Measurements from ENCODE around the gene CCT4.

The CCT4 gene

DNA sequence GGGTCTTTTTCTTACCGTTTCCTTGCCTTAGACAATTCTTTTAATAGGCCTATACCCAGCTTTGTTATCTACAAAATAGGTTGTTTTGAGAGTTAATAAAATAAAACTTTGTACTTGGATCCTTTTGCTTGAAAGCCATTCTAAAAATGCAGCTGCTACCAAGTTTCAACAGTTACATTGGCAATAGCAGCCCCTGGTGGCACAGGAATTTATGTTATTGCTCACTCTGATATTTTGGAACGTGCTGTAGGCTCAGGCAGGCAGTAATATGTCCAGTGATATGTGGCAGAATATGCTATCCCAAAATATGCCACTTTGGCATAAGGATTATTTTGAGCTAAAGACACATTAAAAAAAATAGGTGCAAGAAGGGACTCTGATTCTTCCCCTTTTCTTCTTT lies 10.4 kb upstream of the CCT4 start:
- TF ChIP-seq, protein P1, sequence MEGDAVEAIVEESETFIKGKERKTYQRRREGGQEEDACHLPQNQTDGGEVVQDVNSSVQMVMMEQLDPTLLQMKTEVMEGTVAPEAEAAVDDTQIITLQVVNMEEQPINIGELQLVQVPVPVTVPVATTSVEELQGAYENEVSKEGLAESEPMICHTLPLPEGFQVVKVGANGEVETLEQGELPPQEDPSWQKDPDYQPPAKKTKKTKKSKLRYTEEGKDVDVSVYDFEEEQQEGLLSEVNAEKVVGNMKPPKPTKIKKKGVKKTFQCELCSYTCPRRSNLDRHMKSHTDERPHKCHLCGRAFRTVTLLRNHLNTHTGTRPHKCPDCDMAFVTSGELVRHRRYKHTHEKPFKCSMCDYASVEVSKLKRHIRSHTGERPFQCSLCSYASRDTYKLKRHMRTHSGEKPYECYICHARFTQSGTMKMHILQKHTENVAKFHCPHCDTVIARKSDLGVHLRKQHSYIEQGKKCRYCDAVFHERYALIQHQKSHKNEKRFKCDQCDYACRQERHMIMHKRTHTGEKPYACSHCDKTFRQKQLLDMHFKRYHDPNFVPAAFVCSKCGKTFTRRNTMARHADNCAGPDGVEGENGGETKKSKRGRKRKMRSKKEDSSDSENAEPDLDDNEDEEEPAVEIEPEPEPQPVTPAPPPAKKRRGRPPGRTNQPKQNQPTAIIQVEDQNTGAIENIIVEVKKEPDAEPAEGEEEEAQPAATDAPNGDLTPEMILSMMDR (IDR thresholded peaks at IDR 0.05) = peak; percentile 41; the same call in 1 of the 2 replicates

DNA sequence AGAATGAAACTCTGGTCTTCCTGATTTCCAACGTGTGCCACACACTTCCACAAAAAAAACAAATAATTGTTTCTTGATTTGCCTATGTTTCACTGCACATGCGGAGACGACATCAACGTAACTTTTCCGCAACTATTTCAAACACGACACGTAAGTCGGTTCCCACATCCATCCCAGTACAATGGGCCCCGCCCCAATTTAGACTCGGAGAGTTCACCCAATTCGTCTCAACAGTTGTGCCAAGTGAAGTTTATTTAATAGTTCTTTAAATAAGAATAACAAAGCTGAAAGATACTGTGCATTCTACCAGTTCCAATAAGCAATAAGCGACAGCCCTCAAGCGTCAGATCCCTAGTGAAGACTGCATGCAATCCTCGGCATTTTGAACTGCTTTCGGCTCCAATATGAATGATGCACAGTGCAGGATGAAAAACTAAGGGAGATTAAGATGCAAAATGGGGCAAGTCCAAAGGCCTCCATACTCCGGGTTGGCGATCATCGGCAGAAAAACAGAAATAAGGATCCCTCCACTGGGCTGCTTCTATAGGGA lies 664 bp downstream of the CCT4 start:
- TF ChIP-seq, protein P1 (IDR thresholded peaks at IDR 0.05) = no peak

DNA sequence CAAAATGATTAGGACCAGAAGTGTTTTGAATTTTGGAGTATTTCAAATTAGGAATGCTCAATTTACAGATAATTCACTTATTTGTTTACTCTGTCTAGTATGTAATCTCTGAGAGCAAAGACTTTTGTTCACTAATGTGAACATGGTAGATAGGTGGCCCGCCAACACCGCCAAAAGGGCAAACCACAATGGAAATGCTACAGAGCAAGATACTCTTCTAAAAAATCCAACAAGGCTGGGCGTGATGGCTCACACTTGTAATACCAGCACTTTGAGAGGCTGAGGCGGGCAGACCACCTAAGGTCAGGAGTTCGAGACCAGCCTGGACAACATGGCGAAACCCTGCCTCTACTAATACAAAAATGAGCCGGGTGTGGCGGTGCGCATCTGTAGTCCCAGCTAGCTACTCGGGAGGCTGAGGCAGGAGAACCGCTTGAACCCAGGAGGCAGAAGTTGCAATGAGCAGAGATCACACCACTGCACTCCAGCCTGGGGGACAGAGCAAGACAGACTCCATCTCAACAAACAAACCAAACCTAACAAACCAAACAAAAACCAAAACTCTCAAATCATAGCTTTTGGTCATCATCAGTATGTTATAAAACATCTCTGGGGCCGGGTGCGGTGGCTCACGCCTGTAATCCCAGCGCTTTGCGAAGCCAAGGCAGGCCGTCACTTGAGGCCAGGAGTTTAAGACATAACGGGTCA lies 2.4 kb downstream of the CCT4 start:
- TF ChIP-seq, protein P1 (IDR thresholded peaks at IDR 0.05) = no peak

DNA sequence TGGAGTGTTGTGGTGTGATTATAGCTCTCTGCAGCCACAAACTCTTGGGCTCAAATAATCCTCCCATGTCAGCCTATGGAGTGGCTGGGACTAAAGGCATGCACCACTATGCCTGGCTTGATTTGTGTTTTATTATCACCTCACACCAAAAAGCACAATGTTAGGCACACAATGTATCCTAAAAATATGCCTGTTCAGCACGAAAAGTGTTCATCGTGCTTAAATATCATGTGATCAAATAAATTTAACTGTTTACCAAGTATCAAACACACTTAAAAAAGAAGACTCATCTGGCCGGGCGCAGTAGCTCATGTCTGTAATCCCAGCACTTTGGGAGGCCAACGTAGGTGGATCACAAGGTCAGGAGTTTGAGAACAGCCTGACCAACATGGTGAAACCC lies 5.6 kb downstream of the CCT4 start:
- TF ChIP-seq, protein P1 (IDR thresholded peaks at IDR 0.05) = no peak

DNA sequence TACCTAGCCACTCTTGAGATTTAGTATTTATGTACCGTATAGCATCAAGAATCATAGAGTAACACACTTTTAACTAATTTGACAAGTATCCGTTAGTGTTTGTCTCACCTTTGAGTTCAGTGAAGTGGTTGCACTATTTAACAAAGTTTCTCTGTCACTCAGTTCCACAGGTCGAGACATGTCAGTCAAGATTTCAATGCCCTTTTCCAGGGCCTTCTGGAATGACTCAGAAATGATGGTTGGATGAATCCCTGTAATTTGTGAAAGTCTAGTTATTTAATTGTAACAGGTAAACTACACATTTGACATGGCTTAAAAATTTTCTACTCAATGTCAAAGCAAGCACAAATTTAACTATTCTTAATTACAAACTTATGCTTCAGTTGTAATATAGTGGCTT lies 9.7 kb downstream of the CCT4 start:
- TF ChIP-seq, protein P1 (IDR thresholded peaks at IDR 0.05) = no peak

DNA sequence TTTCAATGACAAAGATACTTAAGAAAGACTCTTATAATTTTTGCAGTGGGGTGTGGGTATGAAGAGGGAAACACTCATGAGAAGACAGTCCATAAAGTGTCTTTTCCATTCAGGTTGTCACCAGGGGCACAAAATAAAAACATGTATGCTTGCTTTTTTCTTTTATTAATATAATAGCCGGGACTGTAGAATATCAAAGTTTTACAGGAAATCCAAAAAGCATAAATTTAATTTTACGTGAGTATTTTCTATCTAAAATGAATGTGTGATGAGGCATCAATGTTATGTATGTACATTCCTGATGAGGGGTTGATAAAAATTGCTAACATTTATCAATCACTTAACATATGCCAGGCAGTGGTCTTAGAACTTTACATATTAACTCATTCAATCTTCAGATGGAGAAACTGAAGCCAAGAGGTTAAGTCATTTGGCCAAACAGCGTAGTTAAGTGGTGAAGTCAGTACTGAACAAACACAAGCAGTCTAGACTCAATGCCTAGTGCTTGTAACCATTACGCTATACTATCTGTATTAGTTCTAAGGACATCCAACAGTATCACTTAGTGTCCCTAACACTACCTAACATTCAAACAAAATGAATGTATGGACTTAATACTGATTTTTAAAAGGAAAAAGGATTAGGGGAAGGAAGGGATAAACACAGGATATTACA lies 10.7 kb downstream of the CCT4 start:
- TF ChIP-seq, protein P1 (IDR thresholded peaks at IDR 0.05) = no peak

DNA sequence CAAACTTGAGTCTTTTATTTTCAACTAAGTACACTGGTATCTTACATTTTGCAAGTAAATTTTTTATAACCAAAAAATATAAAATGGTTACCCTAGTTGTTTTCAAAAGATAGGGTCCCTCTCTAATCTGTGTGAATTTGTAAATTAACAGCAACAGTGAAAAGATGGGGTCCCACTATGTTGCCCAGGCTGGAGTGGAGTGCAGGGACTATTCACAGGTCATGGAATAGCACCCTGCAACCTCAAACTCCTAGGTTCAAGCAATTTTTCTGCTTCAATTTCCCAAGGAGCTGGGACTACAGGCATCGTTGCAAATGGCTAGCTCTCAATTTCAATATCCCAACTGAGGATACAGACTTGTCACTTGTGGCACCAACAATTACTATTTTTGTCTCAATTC lies 12.1 kb downstream of the CCT4 start:
- TF ChIP-seq, protein P1 (IDR thresholded peaks at IDR 0.05) = no peak
